GM21717 (cell line): ENCODE data around the gene SIGLEC15.
"Not testable (repeated sequence)": the region's sequence is repeated elsewhere in the genome, so short reads cannot be mapped to it uniquely, and the experiment has no call there.

ENCODE experiments used
- ATAC-seq: cut with Tn5 transposase; IDR thresholded peaks from one replicate; pipeline ENCODE4 v1.9.1; 2021; ENCODE audit warnings: mild to moderate bottlenecking, moderate library complexity; ENCODE audit not compliant: unreplicated experiment

SIGLEC15 gene

GRCh38 chr18:45841765-45842442 is 16.4 kb downstream of the SIGLEC15 start:
- ATAC-seq: no peak

- ATAC-seq: no peak
These were observed 17.5 kb downstream of the SIGLEC15 start for GRCh38 chr18:45843019-45843418.

GRCh38 chr18:45844938-45845337 is 19.5 kb downstream of the SIGLEC15 start:
- ATAC-seq: no peak

DNA sequence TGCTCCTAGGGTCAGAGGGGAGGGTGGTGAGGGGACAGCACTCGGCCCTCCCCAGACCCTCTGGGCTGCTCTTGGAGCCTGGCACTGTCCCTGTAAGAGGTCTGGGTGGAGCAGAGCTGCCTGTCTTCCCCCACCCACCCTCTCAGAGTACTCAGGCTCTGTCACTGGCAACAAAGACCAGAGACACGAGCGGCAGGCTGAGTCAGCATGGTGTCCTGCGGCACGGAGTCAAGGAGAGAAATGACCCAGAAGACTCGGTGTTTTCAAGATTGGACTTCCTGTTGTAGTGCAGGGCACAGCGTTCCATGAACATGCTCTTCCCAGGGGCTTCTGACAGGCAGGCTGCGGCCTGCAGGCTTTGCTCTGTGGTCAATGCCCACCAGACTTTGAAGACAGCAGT is 19.9 kb downstream of the SIGLEC15 start:
- no peak for ATAC-seq

- ATAC-seq: no peak
These were observed 21.6 kb downstream of the SIGLEC15 start for GRCh38 chr18:45847119-45847518.

GRCh38 chr18:45848643-45849042 is 23.2 kb downstream of the SIGLEC15 start:
- ATAC-seq: not testable (repeated sequence)

DNA sequence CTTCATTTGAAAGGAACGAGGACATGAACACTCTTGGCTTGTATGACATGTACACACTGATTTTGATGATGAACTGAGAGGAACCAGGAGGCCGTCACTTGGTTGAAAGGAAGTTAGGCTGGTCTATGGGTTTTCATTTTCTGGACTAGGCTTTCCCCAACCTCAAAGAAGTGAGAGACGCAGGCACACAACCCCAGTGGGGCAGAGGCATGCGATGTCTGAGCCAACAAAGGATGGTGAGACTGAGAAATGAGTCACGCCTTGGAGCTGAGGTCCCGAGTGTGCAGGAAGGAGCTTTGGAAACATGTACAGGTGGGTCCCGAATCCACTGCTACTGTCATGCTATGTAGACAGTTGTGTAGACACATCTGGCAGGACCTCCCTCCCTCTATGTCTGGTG is 24.1 kb downstream of the SIGLEC15 start:
- ATAC-seq: no peak

- ATAC-seq: no peak
These were observed 24.5 kb downstream of the SIGLEC15 start for GRCh38 chr18:45850021-45850420.

GRCh38 chr18:45851161-45851925 is 25.9 kb downstream of the SIGLEC15 start:
- no peak for ATAC-seq

- ATAC-seq: no peak
These were observed 27.2 kb downstream of the SIGLEC15 start for GRCh38 chr18:45852631-45853030.

DNA sequence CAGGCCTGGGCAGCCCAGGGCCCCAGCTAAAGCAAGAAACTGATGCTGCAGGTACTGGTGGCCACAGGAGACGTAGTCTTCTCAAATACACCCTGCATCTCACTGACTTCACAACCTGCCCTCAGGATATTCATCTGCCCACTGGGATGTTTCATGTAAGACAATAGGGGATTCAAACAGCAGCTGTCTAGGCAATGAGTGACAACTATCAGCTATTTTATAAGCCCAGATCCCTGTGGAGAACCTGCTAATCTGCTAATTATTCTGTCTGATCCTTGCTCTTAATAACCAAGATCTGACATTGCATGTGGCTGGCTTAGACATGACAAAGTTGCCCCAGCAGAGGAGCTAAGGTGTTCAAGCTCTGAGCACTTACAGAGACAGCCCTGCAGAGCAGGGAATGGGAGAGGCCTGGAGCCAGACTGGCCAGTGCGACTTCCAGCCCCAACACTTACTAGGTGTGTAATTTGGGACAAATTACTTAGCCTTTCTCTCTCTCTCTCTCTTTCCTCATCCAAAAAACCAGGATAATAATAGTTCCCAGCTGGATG is 28.6 kb downstream of the SIGLEC15 start:
- no peak for ATAC-seq

DNA sequence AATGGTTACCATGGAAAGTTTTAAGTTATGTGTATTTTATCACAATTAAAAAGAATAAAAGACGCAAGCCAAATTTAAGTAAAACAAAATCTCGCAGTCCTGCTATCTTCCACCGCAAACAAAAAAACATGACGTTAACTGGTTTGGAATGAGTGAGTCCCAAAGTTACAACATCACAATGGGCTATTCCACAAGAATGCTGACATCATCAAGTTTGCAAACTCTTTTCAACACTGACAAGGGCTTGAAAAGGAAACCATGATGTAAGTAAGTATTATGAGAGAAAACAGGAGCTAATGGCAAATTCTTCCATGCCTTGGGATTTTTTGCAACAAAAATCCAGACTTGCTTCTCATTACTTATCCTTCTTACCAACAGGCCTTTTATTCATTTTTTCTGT is 31.1 kb downstream of the SIGLEC15 start:
- no peak for ATAC-seq

GRCh38 chr18:45859334-45859733 is 33.9 kb downstream of the SIGLEC15 start:
- no peak for ATAC-seq

- no peak for ATAC-seq
These were observed 35.0 kb downstream of the SIGLEC15 start for GRCh38 chr18:45860492-45860891.

DNA sequence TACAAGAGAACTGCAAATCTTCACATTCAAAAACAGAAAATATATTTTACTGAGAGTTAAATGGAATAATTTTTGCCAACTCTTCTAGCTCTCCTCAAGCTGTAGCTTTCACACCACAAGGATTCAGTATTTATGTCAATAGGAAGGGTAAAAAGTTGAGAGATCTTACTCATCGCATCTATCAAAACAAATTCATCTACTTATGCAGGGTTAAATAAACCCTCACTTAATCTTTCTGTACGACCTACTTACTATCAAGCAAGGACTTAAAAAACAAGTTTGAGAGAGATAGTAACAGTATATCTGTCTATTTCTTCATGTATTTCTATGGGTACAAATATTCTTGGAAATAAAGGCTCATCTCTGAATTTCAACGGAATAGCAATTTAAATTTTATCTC is 35.5 kb downstream of the SIGLEC15 start:
- ATAC-seq: no peak

GRCh38 chr18:45861926-45862325 is 36.5 kb downstream of the SIGLEC15 start:
- ATAC-seq: no peak

GRCh38 chr18:45863469-45863868 is 38.0 kb downstream of the SIGLEC15 start:
- no peak for ATAC-seq

- no peak for ATAC-seq
These were observed 38.6 kb downstream of the SIGLEC15 start for GRCh38 chr18:45864081-45864480.

DNA sequence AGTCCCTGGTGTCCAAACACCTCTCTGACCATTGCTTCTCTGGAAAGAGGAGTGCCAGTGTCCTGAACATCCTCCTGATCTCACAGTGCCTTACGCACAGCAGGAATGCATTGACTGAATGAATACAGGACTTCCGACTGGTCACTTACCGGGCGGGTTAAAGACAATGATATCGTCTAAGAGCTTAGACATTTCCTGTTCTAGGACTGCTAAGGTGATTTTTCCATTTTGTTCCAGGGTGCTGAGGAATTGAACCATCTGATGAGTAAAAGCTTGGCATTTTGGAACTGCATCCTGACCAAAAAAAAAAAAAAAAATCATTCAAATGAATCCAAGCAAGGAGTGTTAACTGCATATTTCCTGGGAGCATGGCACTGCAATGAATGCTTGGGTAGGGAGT is 40.0 kb downstream of the SIGLEC15 start:
- no peak for ATAC-seq

DNA sequence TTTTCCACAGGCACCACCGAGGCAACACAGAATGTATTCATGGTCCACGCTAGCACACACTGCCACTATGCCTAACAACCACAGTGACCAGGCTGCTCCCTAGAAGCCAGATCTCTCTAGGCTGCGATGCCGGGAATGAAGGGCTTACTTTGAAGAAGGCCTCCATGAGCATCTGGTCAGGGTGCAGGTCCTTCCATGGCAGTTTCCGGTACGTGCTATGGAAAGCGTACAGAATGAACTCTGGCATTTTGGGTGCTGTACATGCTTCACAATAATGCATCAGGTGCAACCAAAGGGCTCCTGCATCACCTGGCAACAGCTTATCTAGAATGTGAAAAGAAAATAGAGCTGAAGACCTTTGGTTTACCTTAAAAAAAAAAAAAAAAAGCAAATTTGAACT is 44.9 kb downstream of the SIGLEC15 start:
- no peak for ATAC-seq

DNA sequence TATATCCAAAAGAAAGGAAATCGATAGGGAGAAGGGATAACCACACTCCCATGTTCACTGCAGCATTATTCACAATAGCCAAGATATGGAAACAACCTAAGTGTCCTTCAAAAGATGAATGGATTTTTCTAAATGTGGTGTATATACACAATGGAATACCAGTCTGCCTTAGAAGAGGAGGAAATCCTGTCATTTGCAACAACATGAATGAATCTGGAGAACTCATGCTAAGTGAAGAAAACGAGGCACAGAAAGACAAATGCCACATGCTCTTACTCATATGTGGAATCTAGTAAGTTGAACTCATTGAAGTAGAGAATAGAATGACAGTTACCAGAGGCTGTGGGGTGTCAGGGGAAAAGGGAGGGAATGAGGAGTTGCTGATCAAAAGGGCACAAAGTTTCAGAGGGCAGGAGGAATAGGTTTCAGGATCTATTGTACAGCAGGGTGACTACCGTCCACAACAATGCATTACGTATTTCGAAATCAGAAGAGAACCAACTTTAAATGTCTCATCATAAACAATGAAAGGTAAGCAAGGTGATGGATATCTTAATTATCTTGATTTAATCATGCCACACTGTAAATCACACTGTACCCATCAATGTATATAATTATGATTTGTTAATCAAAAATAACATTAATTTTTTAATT is 46.1 kb downstream of the SIGLEC15 start:
- no peak for ATAC-seq
